Epidermal melanocyte (primary cell): Measurements from ENCODE around the gene LAMTOR4.
"Not testable (repeated sequence)": the region's sequence is repeated elsewhere in the genome, so short reads cannot be mapped to it uniquely, and the experiment has no call there.

ENCODE experiments used
- DNase-seq: peaks from one replicate; pipeline ENCODE4 v3.0.0; 2011; ENCODE audit warnings: low spot score; ENCODE audit not compliant: insufficient read length

The LAMTOR4 gene

DNA sequence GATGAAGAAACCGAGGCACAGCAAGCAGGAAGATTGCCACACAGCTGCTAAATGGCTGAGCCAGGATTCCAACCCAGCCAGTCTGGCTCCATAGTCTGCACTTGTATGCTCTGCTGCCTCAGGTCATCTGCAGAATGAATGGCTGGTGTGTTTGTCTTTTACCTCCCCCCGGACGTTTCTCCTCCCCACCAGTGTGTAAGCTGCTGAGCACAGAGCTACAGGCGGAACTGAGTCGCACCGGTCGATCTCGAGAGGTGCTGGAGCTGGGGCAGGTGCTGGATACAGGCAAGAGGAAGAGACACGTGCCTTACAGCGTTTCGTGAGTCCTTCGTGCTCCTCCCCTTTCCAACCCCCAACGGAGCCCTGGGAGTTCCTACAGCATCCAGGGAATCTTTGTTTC is 26.7 kb upstream of the LAMTOR4 start:
- DNase-seq: no peak

DNA sequence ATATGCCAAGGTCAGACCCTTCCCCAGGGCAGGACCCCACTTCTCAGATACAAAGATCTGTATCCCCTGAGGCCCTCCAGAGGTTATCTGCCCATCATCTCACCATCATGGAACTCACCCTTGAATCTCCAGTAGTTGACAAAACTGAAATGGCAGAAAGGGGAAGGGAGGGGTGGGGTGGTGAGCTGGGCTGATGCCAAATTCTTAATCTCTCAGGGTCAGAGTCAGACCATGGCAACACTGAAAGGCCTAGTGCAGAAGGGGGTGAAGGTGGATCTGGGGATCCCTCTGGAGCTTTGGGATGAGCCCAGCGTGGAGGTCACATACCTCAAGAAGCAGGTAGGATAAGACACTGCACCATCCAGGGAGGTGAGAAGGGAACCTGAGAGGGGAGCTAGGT is 26.1 kb upstream of the LAMTOR4 start:
- no peak for DNase-seq

DNA sequence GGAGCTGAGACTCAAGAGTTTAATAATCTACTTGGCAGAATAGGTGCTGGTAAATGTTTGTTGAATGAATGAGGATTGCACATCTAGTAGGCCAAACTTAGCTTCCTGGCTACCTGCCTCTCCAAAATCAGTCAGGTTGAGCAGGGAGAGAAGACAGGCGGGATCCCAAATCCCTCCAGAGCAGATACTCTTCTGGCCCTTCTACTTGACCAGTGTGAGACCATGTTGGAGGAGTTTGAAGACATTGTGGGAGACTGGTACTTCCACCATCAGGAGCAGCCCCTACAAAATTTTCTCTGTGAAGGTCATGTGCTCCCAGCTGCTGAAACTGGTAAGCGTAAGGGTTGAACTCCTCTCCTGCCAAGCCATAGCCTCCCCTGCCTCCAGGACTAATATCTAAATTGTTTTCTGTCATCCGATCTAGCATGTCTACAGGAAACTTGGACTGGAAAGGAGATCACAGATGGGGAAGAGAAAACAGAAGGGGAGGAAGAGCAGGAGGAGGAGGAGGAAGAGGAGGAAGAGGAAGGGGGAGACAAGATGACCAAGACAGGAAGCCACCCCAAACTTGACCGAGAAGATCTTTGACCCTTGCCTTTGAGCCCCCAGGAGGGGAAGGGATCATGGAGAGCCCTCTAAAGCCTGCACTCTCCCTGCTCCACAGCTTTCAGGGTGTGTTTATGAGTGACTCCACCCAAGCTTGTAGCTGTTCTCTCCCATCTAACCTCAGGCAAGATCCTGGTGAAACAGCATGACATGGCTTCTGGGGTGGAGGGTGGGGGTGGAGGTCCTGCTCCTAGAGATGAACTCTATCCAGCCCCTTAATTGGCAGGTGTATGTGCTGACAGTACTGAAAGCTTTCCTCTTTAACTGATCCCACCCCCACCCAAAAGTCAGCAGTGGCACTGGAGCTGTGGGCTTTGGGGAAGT is 24.2 kb upstream of the LAMTOR4 start:
- DNase-seq: no peak

DNA sequence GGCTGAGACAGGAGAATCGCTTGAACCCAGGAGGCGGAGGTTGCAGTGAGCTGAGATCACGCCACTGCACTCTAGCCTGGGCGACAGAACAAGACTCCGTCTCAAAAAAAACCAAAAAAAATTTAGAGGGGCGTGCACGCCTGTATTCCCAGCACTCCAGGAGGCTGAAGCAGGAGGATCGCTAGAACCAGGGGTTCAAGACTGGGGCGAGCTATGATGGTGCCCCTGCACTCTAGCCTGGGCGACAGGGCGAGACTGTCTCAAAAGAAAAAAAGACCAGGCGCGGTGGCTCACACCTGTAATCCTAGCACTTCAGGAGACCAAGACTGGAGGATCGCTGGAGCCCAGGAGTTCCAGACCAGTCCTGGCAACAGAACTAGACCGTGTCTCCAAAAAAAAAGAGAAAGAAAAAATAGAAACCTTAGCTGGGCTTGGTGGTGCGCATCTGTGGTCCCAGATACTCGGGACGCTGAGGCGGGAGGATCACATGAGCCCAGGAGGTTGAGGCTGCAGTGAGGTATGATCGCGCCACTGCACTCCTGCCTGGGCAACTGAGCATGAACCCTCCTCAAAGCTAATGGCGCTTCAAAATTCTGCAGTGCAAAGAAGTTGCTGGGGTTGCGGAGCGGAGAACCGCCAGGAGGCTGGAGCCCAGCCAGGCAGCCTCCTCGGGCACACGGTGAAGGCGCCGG is 22.3 kb upstream of the LAMTOR4 start:
- no peak for DNase-seq

DNA sequence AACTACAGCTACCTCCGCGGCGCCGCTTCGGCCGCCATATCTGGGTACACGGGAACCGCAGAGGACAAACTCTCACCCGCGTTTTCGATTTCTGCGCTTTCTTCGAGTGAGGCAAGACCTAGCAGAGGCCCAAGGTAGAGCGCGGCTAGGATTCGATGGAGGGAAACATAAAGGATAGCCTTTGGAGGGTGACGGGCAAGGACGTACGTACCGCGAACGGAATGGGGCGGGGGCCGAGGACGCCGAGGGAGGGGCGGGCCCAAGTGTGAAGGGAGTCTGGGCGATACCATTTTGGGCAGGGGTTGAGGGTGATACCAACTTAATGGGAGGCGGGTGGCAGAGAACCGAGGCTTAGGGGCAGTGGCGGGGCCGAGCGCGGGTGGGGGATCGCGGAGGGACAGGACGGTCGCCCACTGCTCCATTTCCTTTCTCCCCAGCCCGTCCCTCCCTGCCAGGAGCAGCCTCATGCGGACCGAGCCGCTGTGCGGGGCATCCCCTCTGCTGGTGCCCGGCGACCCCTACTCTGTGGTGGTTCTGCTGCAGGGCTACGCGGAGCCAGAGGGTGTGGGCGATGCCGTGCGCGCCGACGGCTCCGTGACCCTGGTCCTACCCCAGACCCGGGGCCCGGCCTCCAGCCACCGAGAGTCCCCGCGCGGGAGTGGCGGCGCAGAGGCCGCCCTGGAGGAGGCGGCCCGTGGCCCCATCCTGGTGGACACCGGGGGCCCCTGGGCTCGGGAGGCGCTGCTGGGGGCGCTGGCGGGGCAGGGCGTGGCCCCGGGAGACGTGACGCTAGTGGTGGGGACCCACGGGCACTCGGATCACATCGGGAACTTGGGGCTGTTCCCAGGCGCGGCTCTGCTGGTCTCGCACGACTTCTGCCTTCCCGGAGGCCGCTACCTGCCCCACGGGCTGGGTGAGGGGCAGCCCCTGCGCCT is 21.5 kb upstream of the LAMTOR4 start, which contains the start of gene MBLAC1:
Gene MBLAC1, plus strand, starts transcription at position 37 of the 935 bp plus-strand sequence. Its CDS starts 429 bp downstream, at position 466.
- peak; percentile 88 for DNase-seq

DNA sequence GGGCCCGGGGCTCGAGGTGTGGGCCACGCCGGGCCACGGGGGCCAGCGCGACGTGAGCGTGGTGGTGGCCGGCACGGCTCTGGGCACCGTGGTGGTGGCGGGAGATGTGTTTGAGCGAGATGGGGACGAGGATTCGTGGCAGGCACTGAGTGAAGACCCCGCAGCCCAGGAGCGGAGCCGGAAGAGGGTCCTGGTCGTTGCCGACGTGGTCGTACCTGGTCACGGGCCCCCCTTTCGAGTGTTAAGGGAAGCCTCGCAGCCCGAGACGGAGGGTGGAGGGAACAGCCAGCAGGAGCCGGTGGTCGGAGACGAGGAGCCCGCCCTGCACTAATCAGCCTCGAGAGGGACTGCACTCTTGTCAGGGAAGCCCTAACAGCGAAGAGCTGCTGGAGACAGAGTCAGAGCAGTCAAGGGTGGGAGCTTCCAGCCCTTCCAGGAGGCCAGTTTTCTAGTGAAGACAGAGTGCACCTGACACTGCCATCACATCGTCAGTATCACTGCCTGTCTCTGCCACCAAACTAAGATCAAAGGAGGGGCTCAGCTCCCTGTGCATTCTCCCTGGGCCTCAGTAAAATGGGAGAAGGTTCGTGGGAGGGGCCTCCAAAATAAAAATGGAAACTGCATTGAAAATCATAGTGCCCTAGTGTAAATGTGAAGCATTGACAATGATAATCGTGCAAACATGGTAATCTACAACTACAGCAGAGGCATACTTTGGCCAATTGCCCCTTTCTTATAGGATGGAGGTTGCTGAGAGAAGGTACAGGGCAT is 20.7 kb upstream of the LAMTOR4 start:
- no peak for DNase-seq

DNA sequence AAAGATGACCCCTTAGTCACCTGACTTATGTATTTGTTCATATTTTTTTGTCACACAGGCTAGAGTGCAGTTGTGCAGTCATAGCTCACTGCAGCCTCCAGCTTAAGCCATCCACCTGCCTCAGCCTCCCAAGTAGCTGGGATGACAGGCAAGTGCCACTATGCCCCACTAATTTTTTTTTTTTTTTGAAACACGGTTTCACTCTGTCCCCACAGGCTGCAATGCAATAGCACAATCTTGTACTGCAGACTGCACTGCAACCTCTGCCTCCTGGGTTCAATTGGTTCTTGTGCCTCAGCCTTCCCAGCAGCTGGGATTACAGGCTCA is 20.1 kb upstream of the LAMTOR4 start:
- DNase-seq: no peak

DNA sequence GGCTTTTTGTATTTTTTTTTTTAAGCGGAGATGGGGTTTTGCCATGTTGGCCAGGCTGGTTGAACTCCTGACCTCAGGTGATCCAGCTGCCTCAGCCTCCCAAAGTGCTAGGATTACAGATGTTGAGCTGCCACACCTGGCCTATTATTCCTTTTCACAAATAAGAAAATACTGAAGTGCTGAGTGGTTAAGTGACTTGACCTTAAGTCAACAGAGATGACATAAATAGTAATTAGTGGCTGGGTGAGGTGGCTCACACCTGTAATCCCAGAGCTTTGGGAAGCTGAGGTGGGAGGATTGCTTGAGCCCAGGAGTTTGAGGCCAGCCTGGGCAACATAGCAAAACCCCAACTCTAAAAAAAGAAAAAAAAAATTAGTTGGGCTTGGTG is 18.5 kb upstream of the LAMTOR4 start:
- not testable (repeated sequence) for DNase-seq

DNA sequence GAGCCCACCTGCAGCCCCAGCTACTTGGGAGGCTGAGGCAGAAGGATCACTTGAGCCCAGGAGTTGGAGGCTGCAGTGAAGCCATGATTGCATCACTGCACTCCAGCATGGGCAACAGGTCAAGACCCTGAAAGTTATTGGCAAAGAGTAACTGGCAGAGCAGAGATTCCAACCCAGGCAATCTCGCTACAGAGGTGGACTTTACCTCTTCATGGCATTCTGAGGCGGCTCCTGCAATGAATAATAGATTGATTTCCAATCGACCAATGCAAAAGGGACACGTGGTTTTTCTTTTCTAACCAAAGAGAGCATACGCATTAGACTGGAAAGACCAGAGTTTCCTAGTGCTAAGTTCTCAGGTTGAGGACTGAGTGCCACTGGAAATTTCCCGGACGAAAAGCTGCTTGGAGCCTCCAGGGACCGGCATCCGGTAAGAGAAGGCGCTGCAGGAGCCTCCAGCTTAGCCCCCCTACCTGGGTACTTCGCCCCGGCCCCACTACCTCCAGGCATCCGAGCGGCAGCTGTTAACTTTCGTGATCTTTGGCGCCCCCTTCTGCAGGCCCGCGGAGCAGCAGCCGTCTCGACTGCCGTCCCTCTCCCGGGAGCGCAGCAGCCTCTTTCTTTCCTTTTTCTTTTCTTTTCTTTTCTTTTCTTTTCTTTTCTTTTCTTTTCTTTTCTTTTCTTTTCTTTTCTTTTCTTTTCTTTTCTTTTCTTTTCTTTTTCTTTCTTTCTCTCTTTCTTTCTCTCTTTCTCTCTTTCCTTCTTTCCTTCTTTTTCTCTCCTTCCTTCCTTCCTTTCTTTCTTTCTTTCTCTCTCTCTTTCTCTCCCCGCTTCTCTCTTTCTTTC is 17.9 kb upstream of the LAMTOR4 start:
- peak; percentile 65 for DNase-seq

DNA sequence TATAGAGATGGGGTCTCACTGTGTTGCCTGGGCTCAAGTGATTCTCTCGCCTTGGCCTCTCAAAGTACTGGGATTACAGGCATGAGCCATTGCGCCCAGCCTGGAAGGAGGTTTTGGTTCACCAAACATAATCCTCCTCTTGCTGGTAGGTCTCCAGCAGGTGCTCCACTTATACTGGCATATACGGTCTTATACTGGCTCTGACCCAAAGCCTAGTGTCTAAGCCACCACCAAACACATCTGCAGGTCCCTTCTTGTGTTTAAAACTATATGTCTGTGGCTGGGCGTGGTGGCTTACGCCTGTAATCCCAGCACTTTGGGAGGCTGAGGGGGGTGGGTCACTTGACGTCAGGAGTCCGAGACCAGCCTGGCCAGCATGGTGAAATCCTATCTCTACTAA is 16.6 kb upstream of the LAMTOR4 start:
- DNase-seq: no peak

DNA sequence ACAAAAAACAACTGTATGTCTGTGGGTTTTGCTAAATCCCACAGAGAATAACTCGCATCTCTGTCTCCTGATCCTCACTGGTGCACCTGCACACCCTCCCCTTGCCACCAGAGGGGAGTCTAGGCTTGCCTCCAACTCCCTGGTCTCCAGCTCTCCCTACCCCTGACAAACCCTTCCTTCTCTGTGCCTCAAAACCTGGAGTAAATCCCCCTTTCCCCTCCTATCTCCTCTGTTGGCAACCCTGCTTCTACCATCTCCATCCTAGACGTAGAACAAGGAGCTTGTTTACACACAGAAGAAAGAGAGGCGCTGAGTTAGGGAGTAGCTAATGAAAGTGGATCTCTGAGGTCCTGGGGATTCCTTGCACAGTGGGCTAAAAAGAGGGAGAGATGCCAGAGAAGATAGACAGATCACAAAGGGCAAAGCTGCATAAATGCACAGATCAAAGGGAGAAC is 16.0 kb upstream of the LAMTOR4 start:
- peak; percentile 71 for DNase-seq

DNA sequence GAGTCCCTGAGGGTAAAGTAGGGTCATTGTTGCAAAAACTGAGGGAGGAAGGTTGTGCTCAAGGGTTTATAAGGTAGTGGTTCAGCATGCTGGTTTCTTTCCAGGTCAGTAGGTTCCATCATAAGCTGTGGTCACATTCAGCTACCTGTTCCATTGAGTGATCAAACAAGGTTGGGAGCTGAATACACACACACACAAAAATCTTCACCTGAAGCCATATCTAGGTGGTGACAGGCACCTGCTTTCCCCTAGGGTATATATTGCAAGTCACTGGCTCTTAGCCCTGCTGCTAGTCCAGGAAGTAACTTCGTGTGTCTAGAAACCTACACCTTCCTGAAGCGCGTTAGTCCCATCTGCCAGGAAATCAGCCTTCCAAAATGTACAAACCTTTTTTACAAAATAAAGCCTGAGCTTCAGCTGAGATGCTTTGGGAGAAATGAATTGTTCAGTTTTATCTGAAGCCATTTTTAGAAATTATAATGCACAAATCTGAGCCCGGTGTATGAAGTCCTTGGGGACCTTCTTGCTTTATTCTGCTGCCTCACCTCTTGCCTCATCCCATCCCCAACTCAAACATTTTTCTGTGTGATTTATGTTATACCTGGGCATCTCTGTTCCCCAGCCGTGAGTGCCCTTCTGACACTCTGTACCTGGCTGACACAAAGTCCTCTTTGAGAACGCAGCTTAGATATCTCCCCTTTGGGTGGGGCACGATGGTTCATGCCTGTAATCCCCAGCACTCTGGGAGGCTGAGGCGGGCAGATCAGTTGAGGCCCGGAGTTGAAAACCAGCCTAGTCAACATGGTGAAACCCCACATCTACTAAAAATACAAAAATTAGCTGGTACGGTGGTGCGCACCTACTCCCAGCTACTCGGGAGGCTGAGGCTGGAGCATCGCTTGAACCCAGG is 10.6 kb upstream of the LAMTOR4 start:
- no peak for DNase-seq

DNA sequence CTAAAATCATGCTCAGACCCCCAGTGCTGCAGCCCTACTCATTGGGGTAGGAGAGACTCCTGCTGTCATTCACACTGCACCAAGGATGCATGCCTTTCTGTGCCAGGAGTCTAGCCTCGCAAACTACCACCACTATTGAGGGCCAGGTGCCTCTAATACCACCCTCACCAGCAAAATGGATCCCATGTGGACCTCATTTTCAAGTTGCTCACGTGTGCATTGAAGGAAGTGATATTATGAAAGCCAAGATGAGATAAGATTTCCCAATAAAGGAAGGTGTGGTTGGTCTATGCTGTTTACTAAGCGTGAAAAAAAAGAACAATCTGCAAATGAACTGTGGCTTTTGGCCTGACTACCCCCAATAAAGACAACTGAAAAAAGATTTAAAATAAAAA is 7.2 kb upstream of the LAMTOR4 start:
- no peak for DNase-seq

DNA sequence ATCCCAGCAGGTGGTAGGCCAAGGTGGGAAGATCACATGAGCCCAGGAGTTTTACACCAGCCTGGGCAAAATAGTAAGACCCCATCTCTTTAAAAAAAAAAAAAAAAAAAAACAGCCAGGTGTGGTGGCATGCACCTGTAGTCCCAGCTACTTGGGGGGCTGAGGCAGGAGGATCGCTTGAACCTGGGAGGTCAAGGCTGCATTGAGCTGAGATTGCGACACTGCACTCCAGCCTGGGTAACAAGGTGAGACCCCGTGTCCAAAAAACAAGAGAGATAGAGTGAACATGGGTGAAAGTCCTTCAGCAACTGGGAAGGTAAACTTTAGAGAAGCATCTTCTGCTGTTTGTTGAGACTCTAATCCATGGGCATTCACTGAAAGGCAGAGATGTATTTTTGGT is 6.3 kb upstream of the LAMTOR4 start:
- DNase-seq: no peak

DNA sequence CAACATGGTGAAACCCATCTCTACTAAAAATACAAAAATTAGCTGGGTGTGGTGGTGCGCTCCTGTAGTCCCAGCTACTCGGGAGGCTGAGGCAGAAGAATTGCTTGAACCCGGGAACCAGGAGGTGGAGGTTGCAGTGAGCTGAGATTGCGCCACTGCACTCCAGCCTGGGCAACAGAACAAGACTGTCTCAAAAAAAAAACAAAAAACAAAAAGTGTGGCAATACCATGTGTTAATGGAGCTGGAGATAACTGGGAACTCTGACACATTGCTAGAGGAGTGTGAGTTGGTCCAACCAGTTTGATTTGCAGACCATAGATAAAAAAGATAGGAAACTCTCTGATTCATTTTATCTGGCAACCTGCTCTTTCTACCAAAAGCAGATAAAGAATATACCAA is 2.4 kb upstream of the LAMTOR4 start:
- DNase-seq: not testable (repeated sequence)

DNA sequence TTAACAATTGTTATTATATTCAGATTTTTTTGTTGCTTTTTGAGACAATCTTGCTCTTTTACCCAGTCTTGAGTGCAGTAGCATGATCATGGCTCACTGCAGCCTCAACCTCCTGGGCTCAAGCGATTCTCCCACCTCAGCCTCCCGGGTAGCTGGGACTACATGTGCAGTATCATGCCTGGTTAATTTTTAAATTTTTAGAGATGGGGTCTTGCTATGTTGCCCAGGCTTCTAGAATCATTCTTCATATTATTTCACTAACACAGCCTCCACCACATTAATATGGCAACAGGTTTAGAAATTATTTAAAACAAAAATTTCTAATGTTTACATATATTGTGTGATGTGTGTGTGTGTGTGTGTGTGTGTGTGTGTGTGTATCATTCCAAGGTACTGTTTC is 1.4 kb upstream of the LAMTOR4 start:
- no peak for DNase-seq

DNA sequence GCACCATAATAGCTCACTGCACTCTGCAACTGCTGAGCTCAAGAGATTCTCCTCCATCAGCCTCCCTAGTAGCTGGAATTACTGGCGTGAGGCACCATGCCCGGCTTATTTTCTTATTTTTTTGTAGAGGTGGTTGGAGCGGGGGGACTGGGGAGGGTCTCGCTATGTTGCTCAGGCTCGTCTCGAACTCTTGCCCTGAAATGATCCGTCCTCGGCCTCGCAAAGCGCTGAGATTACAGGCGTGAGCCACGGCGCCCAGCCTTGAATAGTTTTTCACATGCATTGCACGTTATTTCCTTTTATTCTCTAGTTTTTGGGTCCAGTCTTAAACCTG is 526 bp upstream of the LAMTOR4 start:
- DNase-seq: no peak

DNA sequence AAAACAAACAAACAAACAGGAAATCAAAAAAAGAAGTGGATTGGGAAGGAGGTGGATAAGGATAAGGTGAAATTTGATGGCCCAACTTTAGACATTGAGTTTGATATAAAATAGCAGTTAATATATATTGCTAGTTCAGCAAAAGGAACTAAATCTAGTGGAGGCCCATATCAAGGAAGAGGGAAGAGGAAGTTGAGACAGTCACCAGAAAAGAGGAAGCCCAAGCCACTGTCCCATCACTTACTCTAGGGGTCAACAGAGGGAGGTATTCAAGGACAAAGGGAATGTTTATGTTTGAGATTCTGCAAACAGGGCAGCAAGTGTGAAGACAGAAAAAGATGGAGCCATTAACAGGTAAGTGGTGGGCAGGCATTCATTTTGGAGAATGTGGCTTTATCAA is 3.7 kb downstream of the LAMTOR4 start:
- DNase-seq: no peak
